Neural cell (in vitro differentiated cells): ENCODE results near the gene NUDT4. TPM values are rescaled to one million over a fixed set of nuclear protein-coding genes. Genes with fewer than 3 reads are reported as not detected.
A peak's percentile ranks its signal among the peaks of the same experiment; 100 is the strongest.
"Not testable (repeated sequence)": the region's sequence is repeated elsewhere in the genome, so short reads cannot be mapped to it uniquely, and the experiment has no call there.

Experiments
- H2AFZ ChIP-seq: fragments of 200-600, 300-800 bp; sonication (generic), shearing (Covaris generic); 2 replicates; pipeline ENCODE4 v1.6.0; 2014; ENCODE audit warnings: low read depth, mild to moderate bottlenecking, antibody characterized with exemption, low read length, moderate library complexity
- H3F3A ChIP-seq: fragments of 200-600 bp; shearing (Covaris generic); 2 replicates; pipeline ENCODE4 v1.6.1; 2016; ENCODE audit warnings: mild to moderate bottlenecking, moderate library complexity, mixed read lengths, antibody characterized with exemption, low read length; ENCODE audit not compliant: insufficient read depth, poor library complexity, severe bottlenecking
- H3K27ac ChIP-seq: fragments of 200-600, 300-800 bp; sonication (generic), shearing (Covaris generic); 2 replicates; pipeline ENCODE4 v1.5.1; 2014; ENCODE audit warnings: mild to moderate bottlenecking, low read length, moderate library complexity
- H3K27me3 ChIP-seq: fragments of 300-800, 200-600 bp; sonication (generic), shearing (Covaris generic); 2 replicates; pipeline ENCODE4 v1.6.0; 2014; ENCODE audit warnings: mild to moderate bottlenecking, low read depth, low read length, moderate library complexity; ENCODE audit not compliant: insufficient read depth
- H3K36me3 ChIP-seq: fragments of 300-800, 200-600 bp; sonication (generic), shearing (Covaris generic); 2 replicates; pipeline ENCODE4 v1.5.1; 2014; ENCODE audit warnings: mild to moderate bottlenecking, antibody characterized with exemption, low read length, moderate library complexity; ENCODE audit not compliant: insufficient read depth
- H3K4me2 ChIP-seq: fragments of 300-800, 200-600 bp; sonication (generic), shearing (Covaris generic); 2 replicates; pipeline ENCODE4 v1.6.0; 2014; ENCODE audit warnings: mild to moderate bottlenecking, low read length
- H3K4me3 ChIP-seq: fragments of 300-800, 200-600 bp; sonication (generic), shearing (Covaris generic); 2 replicates; pipeline ENCODE4 v1.5.1; 2014; ENCODE audit warnings: mild to moderate bottlenecking, low read length, moderate library complexity
- H3K79me2 ChIP-seq: fragments of 200-600 bp; shearing (Covaris generic); replicated peaks from 2 replicates; pipeline ENCODE4 v1.6.0; 2014; ENCODE audit warnings: mild to moderate bottlenecking, low read length, moderate library complexity; ENCODE audit not compliant: insufficient read depth
- H3K9ac ChIP-seq: fragments of 300-800, 200-600 bp; sonication (generic), shearing (Covaris generic); 2 replicates; pipeline ENCODE4 v1.6.1; 2016; ENCODE audit warnings: mild to moderate bottlenecking, low read length, mixed read lengths
- H3K9me2 ChIP-seq: fragments of 200-600 bp; shearing (Covaris generic); 2 replicates; pipeline ENCODE4 v1.6.1; 2016; ENCODE audit warnings: mild to moderate bottlenecking, low read length, mixed read lengths; ENCODE audit not compliant: insufficient read depth
- H3K9me3 ChIP-seq: fragments of 200-600, 300-800 bp; sonication (generic), shearing (Covaris generic); 2 replicates; pipeline ENCODE4 v1.6.1; 2016; ENCODE audit warnings: mild to moderate bottlenecking, mixed run types, low read length, moderate library complexity, mixed read lengths
- H4K20me1 ChIP-seq: fragments of 200-600 bp; shearing (Covaris generic); 2 replicates; pipeline ENCODE4 v1.6.1; 2016; ENCODE audit warnings: mild to moderate bottlenecking, mixed run types; ENCODE audit not compliant: insufficient read depth
- CTCF ChIP-seq: fragments of 450-650 bp; IDR thresholded peaks from 2 replicates; pipeline ENCODE4 v1.5.1; 2014; ENCODE audit warnings: antibody characterized with exemption, mild to moderate bottlenecking, moderate library complexity; ENCODE audit not compliant: poor library complexity, severe bottlenecking
- EP300 ChIP-seq: fragments of 450-650 bp; conservative IDR thresholded peaks from 2 replicates; pipeline ENCODE4 v1.6.1; 2014; ENCODE audit warnings: antibody characterized with exemption, mild to moderate bottlenecking, moderate library complexity; ENCODE audit not compliant: poor library complexity, severe bottlenecking
- EZH2 ChIP-seq: fragments of 200-600, 300-800 bp; shearing (Covaris generic), sonication (generic); IDR thresholded peaks from 2 replicates; pipeline ENCODE4 v1.6.1; 2014; ENCODE audit warnings: antibody characterized with exemption, low read length, borderline replicate concordance, mild to moderate bottlenecking; ENCODE audit not compliant: insufficient read depth, poor library complexity, severe bottlenecking
- MXI1 ChIP-seq: fragments of 450-650 bp; conservative IDR thresholded peaks from 2 replicates; pipeline ENCODE4 v1.6.1; 2014; ENCODE audit warnings: antibody characterized with exemption, mild to moderate bottlenecking; ENCODE audit not compliant: poor library complexity, severe bottlenecking
- POLR2AphosphoS5 ChIP-seq: IDR thresholded peaks from 2 replicates; pipeline ENCODE4 v1.6.1; 2012
- RAD21 ChIP-seq: fragments of 450-650 bp; conservative IDR thresholded peaks from 2 replicates; pipeline ENCODE4 v1.6.1; 2014; ENCODE audit warnings: antibody characterized with exemption, mild to moderate bottlenecking, moderate library complexity
- REST ChIP-seq: IDR thresholded peaks from 2 replicates; pipeline ENCODE4 v1.6.1; 2012; ENCODE audit warnings: borderline replicate concordance
- SMC3 ChIP-seq: fragments of 450-650 bp; conservative IDR thresholded peaks from 2 replicates; pipeline ENCODE4 v1.6.1; 2014; ENCODE audit warnings: antibody characterized with exemption, mild to moderate bottlenecking, moderate library complexity; ENCODE audit not compliant: poor library complexity
- TAF1 ChIP-seq: IDR thresholded peaks from 2 replicates; pipeline ENCODE4 v1.6.1; 2012; ENCODE audit warnings: low read depth
- polyA plus RNA-seq: library from polyadenylated mRNA; depleted of rRNA; stranded (reverse); fragments of >200 nt; gene quantifications from 2 replicates; pipeline ENCODE4 v1.2.3, GENCODE V29; 2014

NUDT4 gene
- polyA plus RNA-seq, 1 donor from 2014 or later: 39.9 TPM

- H3K9me2 ChIP-seq: no peaks in the 10 kb centered on the region
- H3K9me3 ChIP-seq: no peaks in the 10 kb centered on the region
- no peaks in the 10 kb centered on the region for H3K36me3 ChIP-seq
- no peaks in the 10 kb centered on the region for H3F3A ChIP-seq
- peaks cover 6% of the 10 kb centered on the region for H3K79me2 ChIP-seq
- no peak overlapping the region for H3K4me3 ChIP-seq
- TF ChIP-seq EP300 (no peak), CTCF (no peak), MXI1 (no peak), EZH2 (no peak), SMC3 (no peak), TAF1 (no peak), POLR2AphosphoS5 (no peak), REST (no peak), RAD21 (no peak)
- H3K27ac ChIP-seq: no peak overlapping the region
- no peak overlapping the region for H3K4me2 ChIP-seq
- H2AFZ ChIP-seq: no peak overlapping the region
- no peak overlapping the region for H3K9ac ChIP-seq
- H3K27me3 ChIP-seq: no peaks in the 10 kb centered on the region
- H4K20me1 ChIP-seq: no peaks in the 10 kb centered on the region
These were observed 19.7 kb downstream of the NUDT4 start for GRCh38 chr12:93397412-93397811.

GRCh38 chr12:93399183-93399863 is 21.6 kb downstream of the NUDT4 start:
- not testable (repeated sequence) for H3K4me3 ChIP-seq, H3K9me2 ChIP-seq, H3K27me3 ChIP-seq, H3F3A ChIP-seq, H2AFZ ChIP-seq, H3K27ac ChIP-seq, H3K79me2 ChIP-seq, H3K9ac ChIP-seq, H3K36me3 ChIP-seq, H3K4me2 ChIP-seq, H3K9me3 ChIP-seq, H4K20me1 ChIP-seq
- peak; percentile 32 for TF ChIP-seq CTCF
- TF ChIP-seq RAD21: peak; percentile 11
